H1 (cell line): ENCODE data around the gene HGFAC. TPM values are rescaled to one million over a fixed set of nuclear protein-coding genes. Genes with fewer than 3 reads are reported as not detected.

ENCODE experiments used
- CTCF ChIA-PET: fragments of 300-600 bp; sonication (Branson Sonifier 250); formaldehyde crosslinking; loops from one replicate; lab custom pipeline; 2021; ENCODE audit not compliant: partially characterized antibody; lab: Charles Lee
- POLR2A ChIA-PET: fragments of 300-600 bp; sonication (Branson Sonifier 250); formaldehyde crosslinking; loops from one replicate; lab custom pipeline; 2021; ENCODE audit warnings: inconsistent platforms; ENCODE audit not compliant: partially characterized antibody; lab: Charles Lee
- DNase-seq, 2 experiments: peaks; one replicate each; pipeline versions ENCODE4 v3.0.0 to v3.0.0-alpha.2; 2010 to 2022; ENCODE audit warnings: low spot score in 2 of 2, low read depth in 1 of 2, mixed read lengths in 1 of 2
- FAIRE-seq: peaks from 2 replicates; lab custom pipeline; 2011; peaks lifted over from hg19 to GRCh38; lab: Jason Lieb, UNC
- H2AFZ ChIP-seq: 2 replicates; pipeline ENCODE4 v1.8.1; 2012; ENCODE audit warnings: low read length, inconsistent platforms
- H2AK5ac ChIP-seq: 2 replicates; pipeline ENCODE4 v1.6.1; 2013; ENCODE audit warnings: low read depth, low read length
- H2BK120ac ChIP-seq: replicated peaks from 2 replicates; pipeline ENCODE3; 2013; ENCODE audit warnings: low read depth, low read length, inconsistent platforms
- H2BK12ac ChIP-seq: 2 replicates; pipeline ENCODE4 v1.6.1; 2013; ENCODE audit warnings: low read depth, low read length
- H2BK15ac ChIP-seq: 2 replicates; pipeline ENCODE4 v1.6.1; 2013; ENCODE audit warnings: low read length
- H2BK20ac ChIP-seq: 2 replicates; pipeline ENCODE4 v1.6.1; 2013; ENCODE audit warnings: low read length
- H2BK5ac ChIP-seq: 2 replicates; pipeline ENCODE4 v1.6.1; 2013; ENCODE audit warnings: low read depth, low read length
- H3K14ac ChIP-seq: 2 replicates; pipeline ENCODE4 v1.6.1; 2013; ENCODE audit warnings: inconsistent platforms; ENCODE audit not compliant: insufficient read length
- H3K18ac ChIP-seq: 2 replicates; pipeline ENCODE4 v1.6.1; 2013; ENCODE audit warnings: low read length; ENCODE audit errors: extremely low read depth
- H3K23ac ChIP-seq: 2 replicates; pipeline ENCODE4 v1.6.1; 2013; ENCODE audit warnings: inconsistent platforms; ENCODE audit not compliant: insufficient read length
- H3K23me2 ChIP-seq: 2 replicates; pipeline ENCODE4 v1.6.1; 2013; ENCODE audit warnings: low read depth, low read length
- H3K27ac ChIP-seq: 2 replicates; pipeline ENCODE4 v1.6.1; 2011; ENCODE audit warnings: low read depth, low read length, inconsistent platforms
- H3K27me3 ChIP-seq, 4 experiments: replicated peaks in 1 of 4; 1 replicate in 1 of 4; 2 replicates in 3 of 4; pipeline versions ENCODE4 v1.6.1 to v1.8.1; 2011 to 2013; ENCODE audit warnings: low read length in 3 of 4, mild to moderate bottlenecking in 3 of 4, inconsistent platforms in 2 of 4, mixed read lengths in 2 of 4, moderate library complexity in 1 of 4; ENCODE audit not compliant: control insufficient read depth in 3 of 4, insufficient read depth in 3 of 4; ENCODE audit errors: extremely low read depth in 1 of 4
- H3K36me3 ChIP-seq, 4 experiments: 2 replicates each; pipeline versions ENCODE4 v1.6.1 to v1.8.1; 2011 to 2013; ENCODE audit warnings: mild to moderate bottlenecking in 4 of 4, low read length in 3 of 4, moderate library complexity in 2 of 4, control low read depth in 1 of 4, inconsistent platforms in 1 of 4; ENCODE audit not compliant: insufficient read depth in 4 of 4, control insufficient read depth in 2 of 4
- H3K4ac ChIP-seq: replicated peaks from 2 replicates; pipeline ENCODE3; 2013; ENCODE audit warnings: low read length, low read depth, mixed read lengths, inconsistent platforms; ENCODE audit not compliant: insufficient read length
- H3K4me1 ChIP-seq, 4 experiments: replicated peaks in 1 of 4; 1 replicate in 1 of 4; 2 replicates in 3 of 4; pipeline versions ENCODE4 v1.6.1 to v1.8.1; 2011 to 2013; ENCODE audit warnings: low read length in 3 of 4, inconsistent platforms in 2 of 4, mixed read lengths in 1 of 4; ENCODE audit not compliant: insufficient read depth in 4 of 4, control insufficient read depth in 3 of 4
- H3K4me2 ChIP-seq, 2 experiments: 2 replicates each; pipeline versions ENCODE4 v1.6.1 to v1.8.1; 2011 to 2013; ENCODE audit warnings: low read depth in 2 of 2, low read length in 2 of 2, control low read depth in 1 of 2, inconsistent platforms in 1 of 2, mild to moderate bottlenecking in 1 of 2; ENCODE audit not compliant: insufficient read depth in 1 of 2
- H3K4me3 ChIP-seq, 4 experiments: fragments of 200-600, 300-600 bp in 1 of 4; sonication (generic), shearing (Covaris generic), sonication (Bioruptor Twin) in 1 of 4; 2 replicates each; pipeline versions ENCODE4 v1.5.1 to v1.8.1; 2011 to 2016; ENCODE audit warnings: low read length in 4 of 4, low read depth in 3 of 4, control low read depth in 2 of 4, inconsistent platforms in 2 of 4, mild to moderate bottlenecking in 2 of 4, mixed read lengths in 1 of 4, moderate library complexity in 1 of 4; ENCODE audit not compliant: insufficient read depth in 2 of 4; ENCODE audit errors: extremely low read depth in 1 of 4
- H3K56ac ChIP-seq: replicated peaks from 2 replicates; pipeline ENCODE3; 2013; ENCODE audit warnings: low read depth, mild to moderate bottlenecking, mixed read lengths, low read length, inconsistent platforms; ENCODE audit not compliant: insufficient read length
- H3K79me1 ChIP-seq: 2 replicates; pipeline ENCODE4 v1.6.1; 2013; ENCODE audit warnings: low read depth, low read length, control low read depth
- H3K79me2 ChIP-seq, 2 experiments: 2 replicates each; pipeline versions ENCODE4 v1.6.1 to v1.8.1; 2012 to 2013; ENCODE audit warnings: low read length in 2 of 2, mild to moderate bottlenecking in 2 of 2, inconsistent platforms in 1 of 2; ENCODE audit not compliant: insufficient read depth in 2 of 2, control insufficient read depth in 1 of 2
- H3K9ac ChIP-seq, 4 experiments: replicated peaks in 1 of 4; 1 replicate in 1 of 4; 2 replicates in 3 of 4; pipeline versions ENCODE4 v1.6.1 to v1.8.1; 2011 to 2013; ENCODE audit warnings: low read depth in 3 of 4, low read length in 3 of 4, control low read depth in 2 of 4, mild to moderate bottlenecking in 2 of 4, moderate library complexity in 2 of 4, inconsistent platforms in 1 of 4; ENCODE audit errors: extremely low read depth in 1 of 4
- H3K9me3 ChIP-seq, 2 experiments: 2 replicates each; pipeline versions ENCODE4 v1.6.1 to v1.8.1; 2012 to 2013; ENCODE audit warnings: mild to moderate bottlenecking in 2 of 2, moderate library complexity in 2 of 2, control low read depth in 1 of 2, inconsistent platforms in 1 of 2, low read depth in 1 of 2, low read length in 1 of 2, mixed read lengths in 1 of 2; ENCODE audit not compliant: insufficient read depth in 2 of 2
- H4K20me1 ChIP-seq, 2 experiments: replicated peaks in 1 of 2; 2 replicates each; pipeline versions ENCODE3 to v1.8.1; 2011 to 2013; ENCODE audit warnings: inconsistent platforms in 2 of 2, low read length in 2 of 2, mild to moderate bottlenecking in 1 of 2; ENCODE audit not compliant: insufficient read depth in 2 of 2, control insufficient read depth in 1 of 2
- H4K5ac ChIP-seq: 2 replicates; pipeline ENCODE4 v1.6.1; 2013; ENCODE audit warnings: low read length, low read depth, mixed read lengths, inconsistent platforms; ENCODE audit not compliant: insufficient read length
- H4K8ac ChIP-seq: 2 replicates; pipeline ENCODE4 v1.8.0; 2013; ENCODE audit warnings: mild to moderate bottlenecking, moderate library complexity, low read length, inconsistent platforms; ENCODE audit not compliant: insufficient read depth; ENCODE audit errors: extremely low read depth
- H4K91ac ChIP-seq: replicated peaks from 2 replicates; pipeline ENCODE3; 2013; ENCODE audit warnings: low read length, mixed read lengths, inconsistent platforms; ENCODE audit not compliant: insufficient read length
- NANOG ChIP-seq: IDR thresholded peaks from 2 replicates; pipeline ENCODE4 v1.6.1; 2011; ENCODE audit warnings: low read length, low read depth, mild to moderate bottlenecking, inconsistent platforms; ENCODE audit not compliant: insufficient read depth, poor library complexity, severe bottlenecking
- WGBS, 2 experiments: shearing (Covaris generic) in 1 of 2; methylation state at CpG; one replicate each; pipeline versions ENCODE4 v1.1.6 to v1.1.7; 2013 to 2015; ENCODE audit warnings: low lambda C conversion rate in 2 of 2, mixed read lengths in 2 of 2, inconsistent platforms in 1 of 2, low coverage in 1 of 2, missing lambda C conversion rate in 1 of 2; ENCODE audit not compliant: insufficient replicate concordance in 2 of 2, insufficient coverage in 1 of 2, insufficient read length in 1 of 2; ENCODE audit errors: extremely low coverage in 1 of 2, missing lambda C conversion rate in 1 of 2; 5-methylcytosine and 5-hydroxymethylcytosine counted together
- polyA plus RNA-seq, 7 experiments: library from polyadenylated mRNA; depleted of rRNA in 3 of 7; stranded (reverse) in 5 of 7; unstranded in 2 of 7; fragments of >200 nt in 5 of 7; fragments of 200-250 nt in 2 of 7; gene quantifications; 1 replicate in 5 of 7; 2 replicates in 1 of 7; 4 replicates in 1 of 7; pipeline versions ENCODE4 v1.2.1 to v1.2.3, GENCODE V29; 2011 to 2013; ENCODE audit warnings: missing spikeins in 2 of 7, mixed read lengths in 2 of 7
- total RNA-seq: library from RNA; stranded (reverse); fragmentation: NEBNext Ultra II Directional; extraction: Animal tissue kit (Norgen Biotek cat#: 25700); gene quantifications from 2 replicates; pipeline ENCODE4 v1.2.1, GENCODE V29; 2021

HGFAC gene
- total and polyA plus RNA-seq, 2 of the 8 experiments (the other 6 are each of a cell fraction or from before 2014, with no cell fraction given), result 0.14 to 0.15 TPM

DNA sequence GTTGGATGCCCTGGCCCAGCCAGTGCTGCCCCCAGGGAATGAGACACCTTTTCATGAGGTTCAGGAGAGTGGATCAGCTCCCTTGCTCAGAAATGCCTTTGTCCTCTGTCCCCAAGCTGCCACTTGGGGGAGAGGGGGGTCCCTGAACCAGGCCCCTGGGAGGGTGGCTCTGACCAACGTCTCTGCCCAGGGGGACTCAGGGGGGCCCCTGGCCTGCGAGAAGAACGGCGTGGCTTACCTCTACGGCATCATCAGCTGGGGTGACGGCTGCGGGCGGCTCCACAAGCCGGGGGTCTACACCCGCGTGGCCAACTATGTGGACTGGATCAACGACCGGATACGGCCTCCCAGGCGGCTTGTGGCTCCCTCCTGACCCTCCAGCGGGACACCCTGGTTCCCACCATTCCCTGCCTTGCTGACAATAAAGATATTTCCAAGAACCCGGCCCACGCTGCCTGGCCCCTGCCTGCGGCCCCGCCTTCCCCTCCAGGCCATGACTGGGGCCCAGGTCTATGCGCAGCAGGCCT lies 7.3 kb downstream of the HGFAC start:
- no peak overlapping the region for H3K14ac ChIP-seq
- no peaks in the 10 kb centered on the region for H3K23me2 ChIP-seq
- no peak overlapping the region for H3K9ac ChIP-seq
- no peak overlapping the region for H2BK120ac ChIP-seq
- no peaks in the 10 kb centered on the region; a peak in 1 of 7 replicates for H3K4me1 ChIP-seq
- H4K8ac ChIP-seq, result no peak overlapping the region
- no peak overlapping the region for H2BK5ac ChIP-seq
- no peak overlapping the region for H3K27ac ChIP-seq
- no peaks in the 10 kb centered on the region for H3K79me2 ChIP-seq
- no peak overlapping the region for H3K4me3 ChIP-seq
- WGBS, 2 experiments, result 84% methylated on average over 19 of the region's 21 CpGs; no CpG with 5 or more reads in 1 of the 2 experiments
- H3K23ac ChIP-seq, result no peak overlapping the region
- FAIRE-seq, result no peak
- H4K5ac ChIP-seq, result no peak overlapping the region
- H3K36me3 ChIP-seq, result no peaks in the 10 kb centered on the region
- DNase-seq, result no peak
- no peak overlapping the region for H2BK20ac ChIP-seq
- ChIA-PET POLR2A (no interaction called here), CTCF (interaction anchor here (0.6 to 3.3 kb wide), 9 partner anchors 9 to 348 kb away, joined by 3 to 13 read pairs (median 4); no protein-coding TSS in a partner anchor)
- H3K79me1 ChIP-seq, result no peaks in the 10 kb centered on the region
- no peak overlapping the region for H3K4me2 ChIP-seq
- no peak overlapping the region for H3K18ac ChIP-seq
- H2BK15ac ChIP-seq, result no peak overlapping the region
- H4K91ac ChIP-seq, result no peak overlapping the region
- H3K4ac ChIP-seq, result no peak overlapping the region
- no peaks in the 10 kb centered on the region for H3K9me3 ChIP-seq
- no peak overlapping the region for H3K56ac ChIP-seq
- no peak overlapping the region for H2AFZ ChIP-seq
- no peak overlapping the region for H2BK12ac ChIP-seq
- TF ChIP-seq NANOG, result no peak
- H4K20me1 ChIP-seq, result no peaks in the 10 kb centered on the region
- no peak overlapping the region for H2AK5ac ChIP-seq
- H3K27me3 ChIP-seq, result no peaks in the 10 kb centered on the region; a peak in 4 of 7 replicates
